Medulla oblongata (tissue), 1 donor: Measurements from ENCODE around the gene CASP5.
"Not testable (repeated sequence)": the region's sequence is repeated elsewhere in the genome, so short reads cannot be mapped to it uniquely, and the experiment has no call there.

ENCODE experiments used
- DNase-seq: peaks from one replicate; pipeline ENCODE4 v3.0.0-alpha.2; 2015; ENCODE audit errors: extremely low spot score

The CASP5 gene

GRCh38 chr11:105033781-105034180 lies 10.8 kb upstream of the CASP5 start:
- no peak for DNase-seq

- DNase-seq = peak; percentile 55
Measured at GRCh38 chr11:105033343-105033742, 10.4 kb upstream of the CASP5 start.

- DNase-seq = peak; percentile 49
Measured at GRCh38 chr11:105032495-105032894, 9.5 kb upstream of the CASP5 start.

GRCh38 chr11:105027678-105028077 lies 4.7 kb upstream of the CASP5 start:
- no peak for DNase-seq

- DNase-seq = no peak
Measured at GRCh38 chr11:105024394-105024793, 1.4 kb upstream of the CASP5 start.

- no peak for DNase-seq
Measured at GRCh38 chr11:105022527-105022926, 441 bp downstream of the CASP5 start.

GRCh38 chr11:105007463-105007862 lies 15.5 kb downstream of the CASP5 start:
- DNase-seq = no peak

GRCh38 chr11:105005451-105005845 lies 17.5 kb downstream of the CASP5 start:
- no peak for DNase-seq

- no peak for DNase-seq
Measured at GRCh38 chr11:105004021-105004420, 18.9 kb downstream of the CASP5 start.

GRCh38 chr11:105003151-105003550 lies 19.8 kb downstream of the CASP5 start:
- DNase-seq = no peak

GRCh38 chr11:105000797-105001196 lies 22.2 kb downstream of the CASP5 start:
- peak; percentile 23 for DNase-seq

GRCh38 chr11:105000167-105000566 lies 22.8 kb downstream of the CASP5 start:
- DNase-seq = no peak

- DNase-seq = no peak
Measured at GRCh38 chr11:104999721-105000120, 23.2 kb downstream of the CASP5 start.

- DNase-seq = no peak
Measured at GRCh38 chr11:104997288-104997687, 25.7 kb downstream of the CASP5 start.

- no peak for DNase-seq
Measured at GRCh38 chr11:104995001-104995408, 28.0 kb downstream of the CASP5 start.

GRCh38 chr11:104992781-104993180 lies 30.2 kb downstream of the CASP5 start:
- DNase-seq = no peak

- no peak for DNase-seq
Measured at GRCh38 chr11:104991994-104992393, 31.0 kb downstream of the CASP5 start.

GRCh38 chr11:104984808-104985207 lies 38.2 kb downstream of the CASP5 start:
- DNase-seq = no peak

GRCh38 chr11:104979839-104980238 lies 43.1 kb downstream of the CASP5 start:
- DNase-seq = no peak

- no peak for DNase-seq
Measured at GRCh38 chr11:104973616-104974015, 49.4 kb downstream of the CASP5 start.

GRCh38 chr11:104972924-104973323 lies 50.0 kb downstream of the CASP5 start:
- not testable (repeated sequence) for DNase-seq

- no peak for DNase-seq
Measured at GRCh38 chr11:104970756-104971155, 52.2 kb downstream of the CASP5 start.

- no peak for DNase-seq
Measured at GRCh38 chr11:104968856-104969776, 53.9 kb downstream of the CASP5 start.
